ENCODE data around the gene TSTD1. TPM values are rescaled to one million over a fixed set of nuclear protein-coding genes. Genes with fewer than 3 reads are reported as not detected.

TSTD1 gene
- total and polyA plus RNA-seq, 12 donors = 46.3 to 280 (median 93.3) TPM

- intact Hi-C loops (cut with DNase I) = no loop called here
- H3K27me3 ChIP-seq = no peaks in the 10 kb centered on the region
- WGBS, 4 donors = 69 to 82% (median 76%) methylated on average over 6 of the region's 6 CpGs
- no peaks in the 10 kb centered on the region for H3K4me1 ChIP-seq (replicated peaks in 1 of 2)
- H3K9me3 ChIP-seq (replicated peaks in 1 of 3) = no peaks in the 10 kb centered on the region
- no peaks in the 10 kb centered on the region for H3K36me3 ChIP-seq (replicated peaks in 1 of 2)
- no peak overlapping the region for H3K27ac ChIP-seq
- no peak overlapping the region for H3K4me3 ChIP-seq
- no peak for DNase-seq
- TF ChIP-seq POLR2A (IDR thresholded peaks at IDR 0.05) = no peak
- TF ChIP-seq CTCF (IDR thresholded peaks at IDR 0.05) = no peak
Observed at GRCh38 chr1:161059293-161059692, 20.5 kb upstream of the TSTD1 start.

- Histone ChIP-seq H3K36me3 (replicated peaks in 1 of 2) (peaks cover 0 to 6% of the 10 kb centered on the region in 2 donors), H3K4me1 (replicated peaks in 1 of 2) (no peaks in the 10 kb centered on the region), H3K4me3 (no peak overlapping the region), H3K27me3 (no peaks in the 10 kb centered on the region), H3K27ac (no peak overlapping the region), H3K9me3 (replicated peaks in 1 of 3) (no peaks in the 10 kb centered on the region)
- 51 to 81% (median 73%) methylated on average over 3 to 7 of the region's 7 CpGs for WGBS, 4 donors
- intact Hi-C loops (cut with DNase I) = loop anchor here in 1 of 2 donors (5.0 kb wide), 1 partner anchor 53 kb away; no protein-coding TSS in a partner anchor
- no peak for DNase-seq
- TF ChIP-seq CTCF (IDR thresholded peaks at IDR 0.05) = no peak
- no peak for TF ChIP-seq POLR2A (IDR thresholded peaks at IDR 0.05)
Observed at GRCh38 chr1:161054805-161055204, 16.0 kb upstream of the TSTD1 start.

DNA sequence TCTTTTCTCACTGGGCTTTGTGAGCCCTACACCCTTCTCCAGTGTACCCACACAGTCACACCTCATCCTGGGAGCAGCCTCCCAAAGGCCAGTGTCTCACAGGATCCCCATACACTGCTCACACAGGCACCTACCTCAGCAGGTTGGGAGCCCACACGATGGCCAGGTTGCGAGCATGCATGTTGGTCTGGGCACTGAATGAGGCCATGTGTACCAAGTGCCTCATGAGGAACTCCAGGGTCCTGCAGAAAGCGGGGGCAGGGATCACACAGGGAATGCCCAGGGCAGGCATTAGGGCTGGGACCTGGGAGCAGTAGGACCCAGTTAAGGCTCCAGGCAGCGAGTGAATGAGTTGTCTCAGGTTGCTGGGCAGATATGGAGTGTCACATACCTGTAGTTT is 15.5 kb upstream of the TSTD1 start:
- Histone ChIP-seq H3K4me3 (no peak overlapping the region), H3K27me3 (no peaks in the 10 kb centered on the region), H3K4me1 (replicated peaks in 1 of 2) (no peaks in the 10 kb centered on the region), H3K27ac (no peak overlapping the region), H3K36me3 (replicated peaks in 1 of 2) (peaks cover 0 to 6% of the 10 kb centered on the region in 2 donors), H3K9me3 (replicated peaks in 1 of 3) (no peaks in the 10 kb centered on the region)
- whole genome bisulfite sequencing, 4 donors = 71 to 85% (median 82%) methylated on average over 2 to 4 of the region's 4 CpGs
- no peak for TF ChIP-seq CTCF (IDR thresholded peaks at IDR 0.05)
- TF ChIP-seq POLR2A (IDR thresholded peaks at IDR 0.05) = no peak
- DNase-seq = no peak
- intact Hi-C loops (cut with DNase I) = loop anchor here in 1 of 2 donors (5.0 kb wide), 1 partner anchor 52 kb away; no protein-coding TSS in a partner anchor

DNA sequence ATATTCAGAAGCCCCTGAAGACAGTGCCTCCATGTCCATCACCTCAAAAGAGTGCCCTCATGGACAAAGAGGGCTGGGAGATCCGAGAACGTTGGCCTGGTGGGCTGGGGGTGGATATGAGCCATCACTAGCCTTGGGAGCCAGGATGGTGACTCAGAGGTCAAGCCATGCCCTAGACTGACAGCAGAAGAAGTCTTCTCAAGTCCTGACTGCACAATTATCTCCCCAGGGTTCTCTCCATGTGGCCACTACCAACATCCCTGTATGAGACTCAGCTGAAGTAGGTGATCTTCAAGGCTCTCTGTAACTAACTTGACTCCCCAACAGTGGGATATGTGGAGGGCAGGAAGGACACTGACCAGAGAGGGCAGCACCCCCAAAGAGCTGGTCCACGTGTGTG is 14.1 kb upstream of the TSTD1 start:
- Histone ChIP-seq H3K9me3 (replicated peaks in 1 of 3) (no peaks in the 10 kb centered on the region), H3K4me1 (replicated peaks in 1 of 2) (no peaks in the 10 kb centered on the region), H3K36me3 (replicated peaks in 1 of 2) (peaks cover 0 to 6% of the 10 kb centered on the region in 2 donors), H3K27ac (no peak overlapping the region), H3K27me3 (no peaks in the 10 kb centered on the region), H3K4me3 (no peak overlapping the region)
- TF ChIP-seq CTCF (IDR thresholded peaks at IDR 0.05) (no peak), POLR2A (IDR thresholded peaks at IDR 0.05) (no peak)
- DNase-seq = no peak
- intact Hi-C loops (cut with DNase I) = loop anchor here in 1 of 2 donors (5.0 kb wide), 1 partner anchor 51 kb away; no protein-coding TSS in a partner anchor
- WGBS, 4 donors = 57 to 81% (median 67%) methylated on average over 3 of the region's 3 CpGs
